ENCODE results near the gene THOC1. TPM values are rescaled to one million over a fixed set of nuclear protein-coding genes. Genes with fewer than 3 reads are reported as not detected.

Gene THOC1
- total and polyA plus RNA-seq, 2 of the 4 experiments (the other 2 are of a cell fraction) = 13.3 to 15.8 TPM

GRCh38 chr18:213505-213904 is 54.3 kb downstream of the THOC1 start:
- no TSS peak for BruUV-seq (replicated peaks)
- Histone ChIP-seq H2BK5ac (ENCODE audit: low read depth, low read length, poor library complexity, severe bottlenecking) (no peak overlapping the region), H4K20me1 (ENCODE audit: insufficient read depth, low read length) (no peaks in the 10 kb centered on the region), H2BK15ac (ENCODE audit: low read depth, low read length) (no peak overlapping the region), H3K27ac (ENCODE audit: insufficient read depth, low read length) (no peak overlapping the region), H2AFZ (replicated peaks; ENCODE audit: low read length, poor library complexity) (no peak overlapping the region), H3K4ac (ENCODE audit: low read depth, low read length) (no peak overlapping the region), H3K4me1 (ENCODE audit: control insufficient read depth, insufficient read depth, low read length) (no peaks in the 10 kb centered on the region), H3K79me1 (ENCODE audit: low read depth in 1 of 2, low read length in 2 of 2) (peaks cover 0 to 4% of the 10 kb centered on the region in 2 experiments; a peak in 3 of 4 replicates), H3K9me3 (ENCODE audit: control insufficient read depth, insufficient read depth, low read length) (no peaks in the 10 kb centered on the region), H4K5ac (ENCODE audit: low read depth, low read length) (no peak overlapping the region), H3K14ac (replicated peaks; ENCODE audit: low read depth, low read length) (no peak overlapping the region), H4K8ac (ENCODE audit: low read depth in 2 of 2, low read length in 2 of 2) (no peak overlapping the region), H3K4me2 (ENCODE audit: low read depth, low read length) (no peak overlapping the region), H2BK20ac (ENCODE audit: low read depth, low read length) (no peak overlapping the region), H3K4me3 (ENCODE audit: insufficient read depth, low read depth, low read length) (no peak overlapping the region), H3K56ac (ENCODE audit: extremely low read depth, insufficient read depth, low read length) (no peak overlapping the region), H3K18ac (ENCODE audit: low read depth, low read length) (no peak overlapping the region), H3K36me3 (ENCODE audit: control insufficient read depth, insufficient read depth, low read length) (peaks cover 35% of the 10 kb centered on the region), H4K91ac (ENCODE audit: insufficient read depth, low read depth, low read length) (no peak overlapping the region), H2BK120ac (ENCODE audit: low read depth, low read length) (no peak overlapping the region), H2AK5ac (ENCODE audit: low read depth, low read length) (no peak overlapping the region), H2AK9ac (replicated peaks; ENCODE audit: low read depth, low read length, poor library complexity) (no peak overlapping the region), H3K27me3 (ENCODE audit: control insufficient read depth, insufficient read depth, low read length) (no peaks in the 10 kb centered on the region), H3K9ac (ENCODE audit: low read depth, low read length) (no peak overlapping the region), H3K23ac (ENCODE audit: low read depth, low read length) (no peak overlapping the region), H3K9me1 (ENCODE audit: insufficient read depth, low read length) (no peaks in the 10 kb centered on the region; the same call in 1 of the 2 replicates)
- WGBS, 2 experiments (ENCODE audit: extremely low coverage in 2 of 2, insufficient read length in 1 of 2) = 100% methylated on average over 2 of the region's 4 CpGs; no CpG with 5 or more reads in 1 of the 2 experiments
- TF ChIP-seq CHD1 (IDR thresholded peaks at IDR 0.05; ENCODE audit: low read depth, low read length) (no peak), MAFK (IDR thresholded peaks at IDR 0.05; ENCODE audit: low read depth, low read length) (no peak), NFE2L2 (IDR thresholded peaks at IDR 0.05; ENCODE audit: low read depth, low read length) (no peak), RFX5 (IDR thresholded peaks at IDR 0.05; ENCODE audit: low read depth, low read length) (no peak), BHLHE40 (IDR thresholded peaks at IDR 0.05; ENCODE audit: low read depth, low read length) (no peak), CEBPB (IDR thresholded peaks at IDR 0.05; ENCODE audit: low read depth, low read length) (no peak), USF2 (IDR thresholded peaks at IDR 0.05; ENCODE audit: low read depth, low read length) (no peak), MAZ (IDR thresholded peaks at IDR 0.05; ENCODE audit: borderline replicate concordance, low read depth, low read length) (no peak), MXI1 (IDR thresholded peaks at IDR 0.05; ENCODE audit: borderline replicate concordance, low read depth, low read length) (no peak), CTCF (conservative IDR thresholded peaks at IDR 0.05; ENCODE audit: low read depth, low read length) (no peak), ELK1 (IDR thresholded peaks at IDR 0.05; ENCODE audit: borderline replicate concordance, low read depth, low read length) (no peak), POLR2A (IDR thresholded peaks at IDR 0.05; ENCODE audit: low read depth, low read length) (no peak), SMC3 (IDR thresholded peaks at IDR 0.05; ENCODE audit: low read depth, low read length) (no peak), RAD21 (IDR thresholded peaks at IDR 0.05; ENCODE audit: low read length) (no peak)
- ChIA-PET POLR2A (ENCODE audit: unreplicated experiment) (no interaction called here), CTCF (no interaction called here)
- in situ Hi-C loops (cut with MboI; ENCODE audit: low sequenced_read_pairs) = no loop called here
- dilution Hi-C loops (cut with HindIII; ENCODE audit: low sequenced_read_pairs, unreplicated experiment) = no loop called here
- no peak for ATAC-seq (ENCODE audit: low read depth)
- no peak for DNase-seq
- intact Hi-C loops (cut with micrococcal nuclease) = no loop called here
